ENCODE results near the gene SH3BP5.
A peak's percentile ranks its signal among the peaks of the same experiment; 100 is the strongest.

Gene SH3BP5

DNA sequence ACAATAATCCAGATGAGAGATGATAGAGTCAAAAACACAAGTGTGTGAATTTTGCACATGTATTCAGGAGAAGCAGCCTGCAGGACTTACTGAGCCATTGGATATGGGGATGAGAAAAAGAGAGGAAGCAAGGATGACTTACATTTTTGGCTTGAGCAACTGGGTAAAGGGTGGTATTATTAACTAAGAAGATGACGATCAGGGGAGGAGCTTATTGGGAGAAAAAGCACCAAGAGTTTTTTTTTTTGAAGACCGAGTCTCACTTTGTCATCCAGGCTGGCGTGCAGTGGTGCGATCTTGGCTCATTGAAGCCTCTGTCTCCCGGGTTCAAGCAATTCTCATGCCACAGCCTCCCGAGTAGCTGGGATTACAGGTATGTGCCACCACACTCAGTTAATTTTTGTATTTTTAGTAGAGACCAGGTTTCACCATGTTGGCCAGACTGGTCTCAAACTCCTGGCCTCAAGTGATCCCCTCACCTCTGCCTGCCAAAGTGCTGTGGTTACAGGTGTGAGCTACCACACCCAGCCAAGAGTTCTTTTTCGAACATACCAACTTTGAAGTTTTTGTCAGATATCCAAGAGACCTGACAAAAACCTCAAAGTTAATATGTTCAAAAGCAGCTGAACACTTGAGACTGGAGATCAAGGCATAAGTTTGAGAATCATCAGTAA, 14.8 kb upstream of the SH3BP5 start:
- no peak for DNase-seq (ENCODE audit: low spot score)

DNA sequence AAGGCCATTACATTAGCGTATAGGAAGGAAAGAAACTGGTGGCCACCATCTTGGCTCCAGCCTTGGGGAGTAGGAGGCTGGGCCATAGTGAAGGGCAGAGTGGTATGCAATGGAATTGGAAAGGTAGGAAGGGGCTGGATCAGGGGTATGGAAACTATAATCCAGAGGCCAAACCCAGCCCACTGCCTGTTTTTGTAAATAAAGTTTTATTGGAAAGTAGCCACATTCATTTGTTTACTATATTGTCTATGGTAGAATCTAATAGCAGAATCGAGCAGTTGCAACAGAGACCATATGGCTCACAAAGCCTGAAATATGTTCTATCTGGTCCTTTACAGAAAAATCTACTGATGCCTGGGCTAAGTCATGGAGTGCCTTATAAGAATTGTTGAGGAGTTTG, 14.1 kb upstream of the SH3BP5 start:
- no peak for DNase-seq (ENCODE audit: low spot score)

- no peak for DNase-seq (ENCODE audit: low spot score)
Measured at GRCh38 chr3:15345608-15346137, 13.3 kb upstream of the SH3BP5 start.

DNA sequence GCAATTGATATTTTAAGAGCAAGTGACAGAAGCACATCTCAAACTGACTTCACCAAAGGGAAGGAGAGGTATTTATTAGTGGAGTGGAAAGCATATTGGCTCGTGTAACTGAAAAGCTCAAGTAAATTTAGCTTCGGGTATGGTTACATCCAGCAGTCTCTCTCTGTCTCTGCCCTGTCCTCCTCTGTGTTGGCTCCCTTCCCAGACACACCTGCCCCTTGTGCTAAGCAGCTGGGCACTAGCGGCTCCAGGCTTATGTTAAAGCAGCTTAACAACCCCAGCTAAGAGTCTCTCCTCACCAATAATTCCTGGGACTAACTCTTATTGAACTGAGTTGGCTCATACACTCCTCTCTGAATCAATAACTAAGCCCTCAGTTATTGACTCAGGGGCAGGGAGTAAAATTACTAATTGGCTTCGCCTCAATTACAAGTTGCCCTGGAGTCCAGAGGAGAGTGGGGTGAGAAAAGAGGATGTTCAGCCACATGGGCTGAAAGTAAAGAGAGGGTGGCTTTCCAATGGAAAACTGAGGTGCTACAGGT, 12.8 kb upstream of the SH3BP5 start:
- DNase-seq (ENCODE audit: low spot score): peak; percentile 78

- no peak for DNase-seq (ENCODE audit: low spot score)
Measured at GRCh38 chr3:15342945-15343344, 10.6 kb upstream of the SH3BP5 start.

DNA sequence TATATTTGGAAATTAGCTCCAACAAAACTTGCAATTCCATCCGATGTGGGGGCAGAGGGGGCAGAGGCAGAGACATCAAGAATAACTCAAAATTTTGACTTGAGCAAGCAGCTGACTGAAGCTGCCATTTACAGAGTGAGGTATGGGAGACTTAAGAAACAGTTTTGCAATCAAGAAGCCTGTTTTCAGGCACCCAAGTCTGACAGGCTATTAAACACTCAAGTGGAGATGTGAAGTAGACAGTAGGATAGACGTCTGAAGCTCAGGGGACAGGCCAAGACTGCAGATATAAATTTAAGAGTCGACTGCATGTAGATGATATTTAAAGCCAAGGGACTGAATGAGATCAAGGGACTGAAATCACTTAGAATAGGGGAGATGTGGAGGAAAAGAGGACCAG, 9.9 kb upstream of the SH3BP5 start:
- DNase-seq (ENCODE audit: low spot score): no peak

DNA sequence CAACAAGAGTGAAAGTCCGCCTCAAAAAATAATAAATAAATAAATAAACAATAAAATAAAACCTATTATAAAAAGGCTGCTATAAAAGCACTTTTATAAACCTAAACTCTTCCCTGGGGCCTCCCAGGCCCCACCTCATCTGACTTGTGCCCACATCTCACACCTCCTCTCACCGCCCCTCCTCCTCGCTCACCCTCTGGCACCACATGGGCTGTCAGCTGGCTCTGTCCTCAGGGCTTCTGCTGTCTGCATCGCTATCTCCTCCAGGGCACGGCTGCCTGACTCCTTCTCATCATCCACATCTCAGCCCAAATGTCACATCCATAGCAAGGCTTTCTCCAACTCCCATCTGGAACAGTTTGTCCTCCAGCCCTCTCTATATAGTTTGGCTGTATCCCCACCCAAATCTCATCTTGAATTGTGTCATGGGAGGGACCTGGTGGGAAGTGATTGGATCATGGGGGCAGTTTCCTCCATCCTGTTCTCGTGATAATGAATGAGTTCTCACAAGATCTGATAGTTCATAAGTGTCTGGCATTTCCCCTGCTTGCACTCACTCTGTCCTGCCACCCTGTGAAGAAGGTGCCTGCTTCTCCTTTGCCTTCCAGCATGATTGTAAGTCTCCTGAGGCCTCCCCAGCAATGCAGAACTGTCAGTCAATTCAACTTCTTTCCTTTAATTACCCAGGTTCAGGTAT, 8.8 kb upstream of the SH3BP5 start:
- DNase-seq (ENCODE audit: low spot score): no peak

DNA sequence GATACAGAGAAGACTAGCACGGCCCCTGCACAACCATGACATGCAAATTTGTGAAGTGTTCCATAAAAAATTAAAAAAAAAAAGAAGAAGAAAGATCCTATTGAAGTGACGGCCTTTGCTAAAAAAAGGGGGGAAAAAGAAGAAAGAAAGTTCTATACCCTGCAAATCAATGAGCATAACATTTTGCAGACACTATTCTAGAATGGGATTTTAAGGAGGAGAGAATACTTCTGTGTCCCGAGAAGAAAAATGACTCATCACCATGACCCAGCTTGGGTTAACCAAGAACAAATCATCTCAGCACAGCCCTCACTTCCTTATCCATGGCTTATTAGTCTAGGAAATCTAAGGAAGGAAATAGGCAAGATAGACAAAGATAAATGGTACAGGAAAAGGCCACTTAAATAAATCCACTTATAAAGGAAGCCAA, 7.4 kb upstream of the SH3BP5 start:
- DNase-seq (ENCODE audit: low spot score): no peak

GRCh38 chr3:15339001-15339400, 6.6 kb upstream of the SH3BP5 start:
- no peak for DNase-seq (ENCODE audit: low spot score)

- DNase-seq (ENCODE audit: low spot score): no peak
Measured at GRCh38 chr3:15337963-15338362, 5.6 kb upstream of the SH3BP5 start.

DNA sequence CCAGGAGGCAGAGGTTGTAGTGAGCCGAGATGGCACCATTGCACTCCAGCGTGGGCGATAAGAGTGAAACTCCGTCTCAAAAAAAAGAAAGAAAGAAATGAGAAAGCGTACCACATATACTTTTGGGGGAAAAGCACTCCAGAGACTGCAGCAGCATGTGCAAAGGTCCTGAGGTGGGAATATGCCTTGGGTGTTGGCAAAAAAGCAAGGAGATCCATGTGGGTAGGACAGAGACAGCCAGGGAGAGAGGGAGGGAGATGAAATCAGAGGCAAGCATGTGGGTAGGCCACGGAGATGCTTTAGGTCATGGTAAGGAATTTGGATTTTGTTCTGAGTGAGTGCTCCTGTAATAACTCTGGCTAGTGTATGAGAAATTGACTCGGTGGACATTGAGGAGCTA, 3.7 kb upstream of the SH3BP5 start:
- no peak for DNase-seq (ENCODE audit: low spot score)

DNA sequence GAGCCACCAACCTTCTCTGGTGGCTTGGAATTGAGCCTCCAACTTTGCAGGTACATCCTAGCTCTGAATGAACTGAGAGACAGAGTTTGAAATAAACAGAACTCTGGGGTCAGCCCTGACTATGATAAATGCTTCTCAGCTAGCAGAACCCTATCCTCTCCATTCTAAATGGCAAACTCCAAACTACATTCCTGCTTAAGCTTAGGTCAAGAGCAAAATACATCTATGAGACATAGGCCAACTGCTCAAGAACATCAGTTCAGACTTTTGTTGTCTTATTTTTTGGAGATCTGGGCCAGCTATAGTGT, 1.5 kb upstream of the SH3BP5 start:
- DNase-seq (ENCODE audit: low spot score): no peak

- DNase-seq (ENCODE audit: low spot score): no peak
Measured at GRCh38 chr3:15333099-15333955, 941 bp upstream of the SH3BP5 start.

GRCh38 chr3:15331606-15332404, 581 bp downstream of the SH3BP5 start:
- peak; percentile 75 for DNase-seq (ENCODE audit: low spot score)

DNA sequence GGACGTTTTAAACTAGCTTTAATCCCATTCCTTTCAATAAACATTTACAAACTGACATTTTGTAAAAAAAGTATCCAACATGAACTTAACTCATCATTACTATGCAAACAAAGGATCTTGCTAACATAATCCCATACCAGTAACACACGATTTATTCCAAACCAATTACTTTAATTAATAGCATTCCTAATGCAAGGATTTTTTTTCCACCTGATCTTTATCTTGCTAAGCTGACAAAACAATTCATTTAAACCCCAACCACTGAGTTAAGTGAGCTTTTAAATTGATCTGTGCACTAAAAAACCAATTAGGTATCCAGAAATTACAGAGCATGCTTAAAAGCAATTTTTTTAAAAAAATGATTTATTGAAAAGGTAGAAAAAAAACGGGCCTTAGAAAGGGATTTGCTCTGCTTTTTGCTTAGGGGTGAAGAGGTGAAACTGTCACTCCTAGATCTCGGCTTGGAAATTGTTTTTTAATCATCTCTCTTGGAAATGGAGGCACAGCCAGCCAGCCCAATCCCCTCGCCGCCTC, 1.2 kb downstream of the SH3BP5 start:
- no peak for DNase-seq (ENCODE audit: low spot score)

DNA sequence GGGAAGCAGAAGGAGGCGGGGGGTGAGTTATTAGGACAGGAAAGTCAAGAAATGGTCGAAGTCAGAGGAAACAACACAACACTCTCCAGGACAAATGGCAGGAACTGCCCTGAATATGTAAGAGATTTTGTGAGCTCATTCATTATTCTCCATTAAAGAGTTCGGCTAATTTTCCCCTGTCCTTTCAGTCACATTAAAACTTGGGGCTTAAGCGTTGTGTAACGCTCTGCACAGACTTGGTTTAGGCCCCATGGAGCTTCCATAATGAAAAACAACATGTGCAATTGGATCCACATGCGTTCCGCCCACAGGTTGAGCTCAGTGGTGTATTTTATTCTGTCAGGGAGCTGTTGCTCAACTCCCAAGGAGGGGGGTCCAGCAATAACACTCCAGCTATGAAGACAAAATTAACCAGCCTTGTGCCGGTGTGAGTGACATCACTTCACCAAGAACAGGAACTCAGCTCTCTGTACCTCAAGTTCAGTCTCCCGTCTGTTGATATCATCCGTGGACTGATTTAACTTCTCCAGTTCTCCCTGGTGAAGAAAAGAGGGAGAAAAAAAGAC, 2.3 kb downstream of the SH3BP5 start:
- no peak for DNase-seq (ENCODE audit: low spot score)

GRCh38 chr3:15329046-15330005, 3.1 kb downstream of the SH3BP5 start:
- DNase-seq (ENCODE audit: low spot score): no peak

- no peak for DNase-seq (ENCODE audit: low spot score)
Measured at GRCh38 chr3:15327941-15328340, 4.4 kb downstream of the SH3BP5 start.

GRCh38 chr3:15326673-15327072, 5.7 kb downstream of the SH3BP5 start:
- DNase-seq (ENCODE audit: low spot score): no peak

DNA sequence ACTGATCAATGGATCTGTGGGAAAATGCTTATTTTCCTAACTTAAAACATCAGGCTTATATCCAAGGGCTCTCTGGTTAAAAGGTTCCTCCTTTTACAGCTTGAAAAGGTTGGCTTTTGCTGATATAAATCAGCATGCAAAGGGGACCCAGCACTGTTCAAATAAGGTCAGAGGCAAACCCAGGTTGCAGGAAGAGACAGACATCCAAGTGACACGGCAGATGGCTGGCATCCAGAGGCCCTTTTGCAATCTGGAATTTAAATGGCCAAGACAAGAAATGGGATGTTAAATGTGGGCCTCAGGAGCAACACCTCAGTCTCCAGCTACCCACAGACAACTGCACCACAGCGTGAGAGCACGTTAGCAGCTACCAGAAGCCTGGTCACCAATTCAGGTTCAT, 6.3 kb downstream of the SH3BP5 start:
- DNase-seq (ENCODE audit: low spot score): no peak

Data from D341Med (cell line).